Tibial nerve (tissue), 3 donors: ENCODE measurements around the gene KSR1.

Experiments used
- CTCF ChIP-seq, 5 experiments: fragments of 200-600 bp in 3 of 5; fragments of 450-650 bp in 2 of 5; sonication (generic) in 3 of 5; IDR thresholded peaks; one replicate each; pipeline ENCODE4 v1.5.1; 2016 to 2019; ENCODE audit warnings: antibody characterized with exemption in 5 of 5, mild to moderate bottlenecking in 3 of 5, moderate library complexity in 2 of 5
- POLR2A ChIP-seq, 2 donors: fragments of 450-650 bp; IDR thresholded peaks; one replicate each; pipeline ENCODE4 v1.6.1; 2017; ENCODE audit warnings: antibody characterized with exemption in 2 of 2, mild to moderate bottlenecking in 2 of 2, moderate library complexity in 2 of 2

GRCh38 chr17:27462149-27462548, 5.9 kb downstream of the KSR1 start:
- TF ChIP-seq CTCF (IDR thresholded peaks at IDR 0.05) = no peak
- no peak for TF ChIP-seq POLR2A (IDR thresholded peaks at IDR 0.05)
